22Rv1 (cell line): ENCODE measurements around the gene MGME1.

Source experiments
- H3K27ac ChIP-seq: fragments of 450-650 bp; 2 replicates; pipeline ENCODE4 v1.5.1; 2017
- CTCF ChIP-seq: fragments of 450-650 bp; IDR thresholded peaks from 2 replicates; pipeline ENCODE4 v1.5.1; 2017; ENCODE audit warnings: mild to moderate bottlenecking
- ZFX ChIP-seq: fragments of 450-650 bp; IDR thresholded peaks from 2 replicates; pipeline ENCODE4 v1.6.1; 2017; ENCODE audit warnings: antibody characterized with exemption, borderline replicate concordance

The MGME1 gene

GRCh38 chr20:18005990-18006364 is 37.2 kb downstream of the MGME1 start:
- TF ChIP-seq CTCF = no peak
- TF ChIP-seq ZFX = no peak
- H3K27ac ChIP-seq = no peak overlapping the region

- H3K27ac ChIP-seq = no peak overlapping the region
- no peak for TF ChIP-seq ZFX
- no peak for TF ChIP-seq CTCF
Observed at GRCh38 chr20:18006684-18007083, 37.9 kb downstream of the MGME1 start.

GRCh38 chr20:18007534-18008292 is 38.9 kb downstream of the MGME1 start:
- no peak for TF ChIP-seq ZFX
- TF ChIP-seq CTCF = no peak
- no peak overlapping the region for H3K27ac ChIP-seq

- no peak for TF ChIP-seq CTCF
- TF ChIP-seq ZFX = no peak
Observed at GRCh38 chr20:18009116-18009515, 40.3 kb downstream of the MGME1 start.

GRCh38 chr20:18011482-18011881 is 42.7 kb downstream of the MGME1 start:
- no peak overlapping the region for H3K27ac ChIP-seq
- TF ChIP-seq ZFX = no peak
- TF ChIP-seq CTCF = no peak

More at GRCh38 chr20:18009116-18009515, 40.3 kb downstream of the MGME1 start:
- no peak overlapping the region for H3K27ac ChIP-seq

GRCh38 chr20:18011951-18012645 is 43.3 kb downstream of the MGME1 start:
- no peak overlapping the region for H3K27ac ChIP-seq
- no peak for TF ChIP-seq CTCF
- TF ChIP-seq ZFX = no peak

GRCh38 chr20:18012901-18013300 is 44.1 kb downstream of the MGME1 start:
- H3K27ac ChIP-seq = no peak overlapping the region
- no peak for TF ChIP-seq ZFX
